GM18873 (cell line): ENCODE results near the gene CYBC1.

Experiments used
- ATAC-seq: cut with Tn5 transposase; IDR thresholded peaks from one replicate; pipeline ENCODE4 v1.9.1; 2021; ENCODE audit warnings: mild to moderate bottlenecking, moderate library complexity, moderate number of reproducible peaks; ENCODE audit not compliant: unreplicated experiment, low FRiP score

The CYBC1 gene

DNA sequence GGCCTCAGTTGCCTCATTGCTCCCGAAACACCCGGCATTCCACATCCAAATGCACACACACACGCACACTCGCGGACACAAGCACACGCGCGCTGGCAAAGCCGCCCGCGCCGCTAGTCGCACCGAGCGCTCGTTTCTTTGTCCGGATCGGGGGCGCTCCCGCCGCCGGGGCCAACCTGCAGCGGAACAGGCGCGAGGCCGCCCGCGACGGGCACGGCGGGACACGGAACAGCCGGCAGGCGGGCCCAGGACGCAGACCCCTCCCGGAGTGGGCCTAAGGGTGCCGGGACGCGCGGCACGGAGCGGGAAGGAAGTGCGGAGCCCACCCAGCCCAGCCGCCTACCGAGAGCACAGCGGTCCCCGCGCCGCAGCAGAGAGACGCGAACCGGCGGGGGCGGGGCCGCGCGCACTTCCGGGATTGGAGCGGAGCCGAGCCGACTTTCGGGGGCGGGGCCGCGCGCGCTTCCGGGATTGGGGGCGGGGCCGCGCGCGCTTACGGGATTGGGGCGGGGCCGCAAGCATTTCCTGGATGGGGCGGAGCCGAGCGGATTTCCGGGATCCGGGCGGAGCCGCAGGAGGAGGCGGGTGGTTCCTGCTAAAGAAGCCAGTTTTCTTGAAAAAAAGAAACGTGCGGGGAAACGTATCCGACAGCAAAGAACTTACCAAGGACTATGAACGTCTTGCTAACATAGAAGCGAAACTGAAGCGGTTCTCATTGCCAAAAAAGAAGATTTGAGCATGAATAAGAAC lies at the start of gene CYBC1:
Gene CYBC1 (minus strand): TSS at position 396 of the 750 bp plus-strand sequence. CDS start 1,498 bp downstream, outside the sequence.
- ATAC-seq: peak; percentile 39

DNA sequence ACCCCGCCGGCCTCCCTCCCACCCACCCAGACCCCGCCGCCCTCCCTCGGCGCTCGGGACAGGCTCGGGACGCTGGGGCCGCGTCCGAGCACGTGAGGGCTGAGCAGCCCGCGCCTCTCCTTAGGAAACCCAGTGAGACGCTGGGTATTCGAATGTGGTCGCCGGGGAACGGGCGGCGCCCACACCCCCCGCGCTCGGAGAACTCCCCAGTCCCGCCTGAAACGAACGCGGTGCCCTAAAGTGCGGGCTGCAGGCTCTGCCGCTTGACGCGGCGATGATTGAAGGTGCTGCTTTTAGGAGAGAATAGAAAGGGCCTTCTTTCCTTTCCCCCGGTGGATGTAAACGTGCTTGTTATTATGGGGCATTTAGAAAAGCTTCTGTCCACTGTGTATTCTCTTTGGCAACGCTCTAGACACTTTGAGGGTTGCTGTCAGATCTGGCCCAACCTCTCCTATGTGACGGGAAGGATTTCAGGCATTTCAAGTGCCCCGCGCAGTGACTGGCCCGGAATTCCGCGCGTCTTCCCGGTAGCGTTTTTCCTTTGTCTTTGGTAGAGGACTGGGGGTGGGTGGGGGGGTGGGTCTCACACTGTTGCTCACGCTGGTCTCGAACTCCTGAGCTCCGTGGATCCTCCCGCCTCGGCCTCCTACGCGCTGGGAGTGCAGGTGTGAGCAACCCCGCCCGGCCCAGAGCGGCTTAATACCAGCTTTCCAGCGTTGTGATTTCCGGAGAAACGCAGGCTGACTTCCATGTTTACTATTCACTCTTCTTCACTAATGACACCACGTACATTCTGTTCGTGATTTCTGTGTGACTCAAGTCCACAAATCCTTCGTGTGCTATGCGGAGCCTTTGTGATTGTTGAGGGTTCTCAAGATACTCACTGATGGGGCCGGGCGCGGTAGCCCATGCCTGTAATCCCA lies 47.2 kb upstream of the CYBC1 start:
- no peak for ATAC-seq

DNA sequence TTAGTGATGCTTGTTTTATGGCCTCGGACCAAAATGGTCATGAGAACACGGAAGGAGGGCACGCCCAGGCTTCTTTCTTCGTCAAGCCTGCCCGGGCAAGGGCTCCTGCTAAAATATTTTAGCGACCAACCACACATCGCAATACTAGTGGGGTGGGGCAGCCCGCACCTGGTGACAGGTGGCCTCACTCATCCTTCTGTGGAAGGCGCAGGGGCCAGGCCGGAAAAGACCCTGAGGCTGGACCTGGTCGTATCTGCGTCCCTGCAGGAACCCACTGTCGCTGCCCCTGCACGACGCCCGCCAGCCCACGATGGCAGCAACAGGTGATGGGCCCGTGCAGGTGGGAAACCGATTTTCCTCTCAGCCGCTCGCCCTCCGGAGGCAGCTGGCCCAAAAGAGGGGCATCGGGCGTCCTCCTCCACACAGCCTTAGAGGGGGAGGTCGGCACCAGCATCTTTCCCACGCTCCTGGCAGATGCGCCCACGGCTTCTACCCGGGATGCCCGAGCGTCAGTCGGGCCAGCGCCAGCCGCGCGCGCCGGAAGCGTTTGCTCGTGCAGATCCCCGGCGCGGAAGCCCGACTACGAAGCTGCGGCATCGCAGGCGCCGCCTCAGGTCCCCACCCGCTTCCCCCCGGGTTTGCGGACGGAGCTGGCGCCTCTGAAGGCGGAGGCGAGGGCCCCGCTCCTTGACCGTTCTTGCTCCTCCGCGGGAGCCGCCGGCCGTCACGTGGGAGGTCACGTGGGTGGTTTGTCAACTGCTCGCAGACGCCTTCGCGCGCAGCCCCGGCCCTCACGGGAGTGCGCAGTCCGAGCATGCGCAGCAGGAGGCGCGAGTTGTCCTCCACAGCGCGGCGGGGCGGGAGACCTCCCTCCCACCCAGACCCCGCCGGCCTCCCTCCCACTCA lies 46.2 kb upstream of the CYBC1 start:
- ATAC-seq: peak; percentile 46

DNA sequence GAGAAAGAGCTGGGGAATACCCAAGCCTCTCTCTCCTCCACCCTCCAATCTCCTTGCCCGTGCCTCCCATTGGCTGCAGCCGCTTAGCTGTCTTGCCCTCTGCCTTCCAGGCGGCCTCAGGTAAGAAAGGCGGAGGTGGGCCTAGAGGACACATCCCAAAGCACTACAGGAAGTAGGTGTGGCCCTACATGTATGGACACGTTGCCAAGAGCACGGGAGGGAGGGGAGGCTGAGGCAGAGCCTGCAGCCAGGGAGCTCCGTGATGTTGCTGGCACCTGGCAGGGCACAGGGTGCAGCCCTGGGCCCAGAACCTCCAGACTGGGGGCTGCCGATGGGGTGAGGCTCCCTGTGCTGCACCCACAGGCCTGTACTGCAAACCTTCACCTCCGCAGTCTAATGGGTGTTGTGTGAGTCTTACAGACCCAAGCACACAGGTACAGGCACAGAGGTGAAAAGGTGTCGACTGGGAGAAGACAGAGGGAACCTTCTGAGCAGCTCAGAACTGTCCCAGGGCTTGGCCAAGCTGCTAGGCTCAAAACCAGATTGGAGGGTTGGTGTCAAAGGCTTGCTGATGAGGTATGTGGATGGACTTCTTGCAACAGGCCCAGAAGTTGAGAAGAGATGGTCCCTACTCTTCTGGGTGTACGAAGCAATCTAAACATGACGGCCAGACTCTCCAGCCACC lies 45.4 kb upstream of the CYBC1 start:
- no peak for ATAC-seq

DNA sequence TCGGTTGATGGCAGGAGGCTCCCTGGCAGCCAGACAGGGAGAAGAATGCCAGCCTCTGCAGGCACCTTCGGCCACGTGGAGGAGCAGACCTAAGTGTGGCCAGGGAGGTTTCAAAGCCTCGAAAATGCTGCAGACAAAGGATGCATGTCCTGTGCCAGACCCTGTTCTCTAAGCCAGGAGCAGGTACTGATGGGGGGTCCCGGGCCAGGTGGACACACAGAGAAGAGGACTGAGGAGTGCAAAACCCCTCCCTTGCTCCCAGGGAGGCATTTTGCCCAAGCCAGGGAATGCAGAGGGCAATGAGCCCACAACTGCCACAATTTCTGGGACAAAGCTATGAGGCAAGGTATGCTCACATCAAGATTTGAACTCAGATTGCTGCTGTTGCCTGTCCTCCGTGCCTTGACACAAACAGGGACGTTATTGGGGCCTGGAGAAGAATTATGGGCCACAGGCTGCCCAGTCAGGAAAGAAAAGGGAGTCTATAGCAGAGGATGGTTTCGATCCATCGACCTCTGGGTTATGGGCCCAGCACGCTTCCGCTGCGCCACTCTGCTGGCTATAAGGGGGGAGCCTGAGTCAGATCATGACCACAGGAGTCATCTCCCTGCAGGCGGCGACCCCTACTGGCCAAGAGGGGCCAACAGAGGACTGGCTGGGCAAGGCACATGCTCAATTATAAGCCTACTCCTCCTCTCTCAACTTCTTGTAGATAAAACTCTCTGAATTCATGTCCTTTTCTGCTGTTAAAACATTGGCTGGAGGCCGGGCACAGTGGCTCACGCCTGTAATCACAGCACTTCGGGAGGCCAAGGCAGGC lies 43.9 kb upstream of the CYBC1 start:
- ATAC-seq: peak; percentile 36

DNA sequence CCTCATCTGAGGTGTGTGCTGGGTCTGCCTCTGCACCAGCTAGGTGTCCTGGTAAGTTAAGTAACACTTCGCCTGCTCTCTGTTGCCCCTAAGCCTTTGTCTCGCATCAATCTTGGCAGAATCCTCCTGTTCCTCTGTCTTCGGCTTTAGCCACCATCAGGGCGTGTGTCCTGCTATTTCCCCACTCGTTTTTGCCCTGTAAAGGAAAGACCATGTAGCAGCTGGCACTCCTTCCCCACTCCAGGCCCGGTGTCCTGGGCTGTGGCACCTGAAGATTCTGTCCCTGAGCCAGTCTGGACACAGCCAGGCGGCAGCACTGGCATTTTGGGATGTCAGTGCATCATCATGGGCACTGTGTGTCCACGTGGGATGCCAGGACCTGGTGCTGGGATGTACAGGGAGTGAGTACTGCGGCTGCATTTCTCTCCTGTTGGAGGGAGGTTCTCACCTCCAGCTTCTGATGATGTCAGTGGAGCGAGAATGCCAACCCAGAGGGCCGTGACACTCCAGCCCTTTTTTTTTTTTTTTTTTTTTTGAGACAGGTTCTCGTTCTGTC lies 42.8 kb upstream of the CYBC1 start:
- no peak for ATAC-seq

DNA sequence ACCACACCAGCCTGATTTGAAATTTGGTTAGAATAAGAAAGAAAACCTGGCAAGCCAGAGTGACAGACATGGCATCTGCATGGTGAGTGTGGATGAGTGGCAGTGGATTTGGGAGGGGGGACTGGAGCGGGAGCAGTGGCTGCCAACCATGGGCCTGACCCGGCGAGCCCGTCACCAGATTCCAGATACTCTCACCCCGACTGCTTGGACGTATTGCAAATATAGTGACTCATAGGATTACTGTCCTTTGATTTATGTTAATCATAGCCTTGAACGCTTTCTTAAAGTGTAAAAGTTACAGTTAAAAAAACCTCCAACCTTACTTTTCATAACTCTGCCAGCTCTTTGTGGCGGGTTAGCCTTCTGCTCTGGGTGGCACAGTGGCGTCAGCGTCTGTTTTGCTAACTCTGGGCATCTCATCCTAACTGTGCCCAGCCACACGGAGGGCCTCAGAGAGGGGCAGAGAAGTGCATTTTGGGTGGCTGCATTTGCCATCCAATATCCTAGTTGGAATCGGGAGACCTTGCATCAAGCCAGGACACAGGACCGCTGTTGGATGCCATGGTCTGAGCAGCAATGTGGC lies 42.2 kb upstream of the CYBC1 start:
- no peak for ATAC-seq

DNA sequence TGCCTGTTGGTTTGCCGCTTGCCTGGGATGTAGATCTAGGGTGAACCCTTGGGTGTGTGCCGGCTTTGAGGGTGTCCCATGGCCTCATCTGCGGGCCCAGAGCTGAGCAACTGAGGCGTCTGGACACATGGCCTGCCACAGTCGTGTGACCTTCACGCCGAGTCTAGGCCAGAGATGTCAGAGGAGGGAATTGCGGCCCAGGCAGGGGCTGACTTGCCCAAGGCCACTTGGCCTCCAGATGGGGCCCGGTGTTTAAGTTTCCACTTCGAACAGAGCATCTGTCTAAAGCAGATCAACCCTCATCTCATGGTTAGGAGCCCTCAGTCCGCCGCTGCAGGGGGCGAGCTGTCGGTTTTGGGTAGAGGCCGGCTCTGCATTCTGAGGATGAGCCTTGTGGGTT lies 41.0 kb upstream of the CYBC1 start:
- ATAC-seq: no peak

DNA sequence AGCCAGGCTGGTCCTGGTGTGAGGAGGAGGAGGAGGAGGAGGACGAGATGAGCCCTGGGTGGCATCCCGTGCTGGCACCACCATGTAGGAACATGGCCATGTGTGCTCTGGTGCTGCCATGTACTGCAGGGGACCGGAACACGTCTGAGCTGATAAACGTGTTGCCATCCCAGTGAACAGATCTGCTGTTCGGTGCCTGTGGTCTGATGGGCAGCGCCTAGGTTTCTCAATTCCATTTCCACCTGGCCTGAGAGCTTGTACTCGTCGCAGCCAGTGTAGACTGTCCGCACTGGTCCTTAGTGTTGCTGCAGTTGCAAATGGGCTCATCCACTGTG lies 40.6 kb upstream of the CYBC1 start:
- ATAC-seq: no peak

DNA sequence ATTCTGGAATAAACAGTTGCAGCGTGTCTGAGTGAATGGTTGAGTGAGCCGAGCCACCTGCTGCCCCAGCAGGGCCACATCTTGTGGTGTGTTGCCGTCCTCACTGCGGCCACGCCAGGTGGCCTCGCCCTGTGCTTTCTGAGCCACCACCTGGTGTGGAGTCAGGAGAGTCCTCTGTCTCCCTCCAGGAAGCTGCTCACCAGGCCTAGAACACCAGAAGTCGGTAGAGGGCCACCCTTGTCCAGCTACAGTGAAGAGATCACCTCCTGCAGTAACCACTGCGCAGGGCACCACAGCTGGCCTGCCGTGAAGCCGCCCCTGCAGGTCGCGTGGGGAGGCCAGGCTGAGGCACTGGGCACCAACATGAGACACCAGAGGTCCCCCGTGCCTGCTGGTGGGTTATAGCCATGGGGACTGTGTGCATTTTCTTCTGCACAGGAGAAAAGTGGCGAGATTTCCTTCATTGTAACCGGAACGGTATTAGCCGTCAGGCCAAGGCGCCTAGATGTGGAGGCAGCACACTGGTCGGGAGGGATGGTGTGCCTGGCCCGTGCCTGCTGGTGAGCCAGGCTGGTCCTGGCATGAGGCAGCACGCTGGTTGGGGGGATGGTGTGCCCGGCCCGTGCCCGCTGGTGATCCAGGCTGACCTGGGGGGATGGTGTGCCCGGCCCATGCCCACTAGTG lies 40.1 kb upstream of the CYBC1 start:
- ATAC-seq: no peak

DNA sequence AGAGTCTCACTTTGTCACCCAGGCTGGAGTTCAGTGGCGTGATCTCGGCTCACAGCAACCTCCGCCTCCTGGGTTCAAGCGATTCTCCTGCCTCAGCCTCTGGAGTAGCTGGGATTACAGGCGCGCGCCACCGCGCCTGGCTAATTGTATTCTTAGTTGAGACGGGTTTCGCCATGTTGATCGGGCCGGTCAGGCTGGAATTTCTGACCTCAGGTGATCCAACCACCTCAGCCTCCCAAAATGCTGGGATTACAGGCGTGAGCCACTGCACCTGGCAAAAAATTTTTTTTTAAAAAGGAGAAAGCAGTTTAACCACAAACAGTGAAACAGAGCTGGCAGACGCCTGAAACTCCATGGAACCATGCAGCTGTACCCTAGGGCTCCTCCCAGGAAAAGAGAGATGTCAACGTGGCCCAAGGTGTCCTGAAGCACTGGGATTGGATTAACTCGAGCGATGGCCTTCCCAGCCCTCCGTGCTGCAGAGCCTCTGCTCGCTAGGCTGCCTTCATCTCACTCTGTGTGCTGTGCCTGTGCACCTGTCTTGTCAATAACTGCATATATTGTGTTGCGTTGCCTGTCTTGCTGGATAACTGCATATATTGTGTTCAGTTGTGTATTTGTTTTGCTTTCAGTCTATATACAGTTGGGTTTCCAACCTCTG lies 39.4 kb upstream of the CYBC1 start:
- ATAC-seq: no peak

DNA sequence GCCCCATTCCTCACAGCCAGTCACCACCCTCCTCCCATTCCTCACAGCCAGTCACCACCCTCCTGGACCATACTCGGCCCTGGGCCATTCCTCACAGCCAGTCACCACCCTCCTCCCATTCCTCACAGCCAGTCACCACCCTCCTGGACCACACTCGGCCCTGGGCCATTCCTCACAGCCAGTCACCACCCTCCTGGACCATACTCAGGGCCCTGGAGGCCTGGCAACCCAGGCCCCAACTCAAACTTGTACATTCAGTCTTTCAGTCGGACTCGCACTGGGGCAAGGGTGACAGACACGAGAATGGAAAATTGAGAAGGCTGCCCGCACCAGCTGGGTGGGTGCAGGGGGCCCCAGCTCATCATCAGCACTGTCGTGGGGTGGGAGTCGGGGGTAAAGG lies 38.6 kb upstream of the CYBC1 start:
- no peak for ATAC-seq

DNA sequence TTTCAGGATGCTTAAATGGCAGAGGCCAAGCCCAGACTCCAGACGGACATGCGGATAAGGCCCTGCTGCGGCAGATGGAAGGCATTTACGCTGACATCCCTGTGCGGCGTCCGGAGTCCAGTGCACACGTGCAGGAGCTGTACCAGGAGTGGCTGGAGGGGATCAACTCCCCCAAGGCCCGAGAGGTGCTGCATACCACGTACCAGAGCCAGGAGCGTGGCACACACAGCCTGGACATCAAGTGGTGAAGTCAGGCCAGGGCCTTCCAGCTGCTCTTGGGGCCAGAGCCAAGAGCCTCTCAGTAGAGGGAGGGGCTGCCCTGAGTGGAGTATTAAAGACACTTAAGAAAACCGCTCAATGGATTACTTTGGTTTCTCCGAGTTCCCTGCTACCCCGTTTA lies 37.4 kb upstream of the CYBC1 start:
- ATAC-seq: no peak

DNA sequence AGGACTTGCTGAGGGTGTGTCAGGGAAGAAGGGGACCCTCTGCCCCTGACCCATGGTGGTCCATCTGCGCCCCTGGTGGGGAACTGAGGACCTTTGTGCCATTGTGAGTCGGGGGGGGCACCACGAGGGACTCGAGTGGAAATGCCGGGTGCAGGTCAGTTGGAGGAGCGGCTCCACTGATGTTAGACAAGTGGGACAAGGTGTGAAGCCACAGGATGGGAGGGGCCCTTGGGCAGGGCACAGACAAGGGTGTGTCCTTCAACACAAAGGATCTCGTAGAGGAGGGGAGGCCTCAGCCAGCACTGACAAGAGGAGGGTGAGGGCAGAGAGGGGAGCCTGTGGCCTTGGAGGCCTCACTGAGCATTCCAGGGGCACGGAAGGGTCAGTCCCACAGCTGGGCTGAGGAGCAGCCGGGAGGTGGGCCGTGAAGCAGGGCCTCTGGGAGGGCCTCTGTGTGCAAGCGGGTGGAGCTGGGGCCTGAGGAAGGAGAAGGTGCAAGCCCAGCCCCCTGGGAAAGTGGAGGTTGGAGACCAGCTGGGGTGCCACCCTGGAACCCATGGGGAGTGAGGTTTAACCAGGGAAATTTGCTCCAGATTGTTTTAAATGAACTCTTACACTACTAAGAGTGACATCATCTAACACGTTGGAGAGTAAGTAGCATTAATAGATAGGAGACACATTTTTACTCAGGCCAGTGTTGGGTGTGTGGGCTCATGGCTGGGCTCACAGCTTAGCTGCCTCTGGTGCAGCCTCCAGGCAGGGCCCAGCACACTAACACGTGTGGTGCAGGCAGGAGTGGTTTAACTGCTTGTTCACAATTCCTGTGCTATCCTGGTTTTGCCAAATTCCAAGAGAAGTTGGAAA lies 35.9 kb upstream of the CYBC1 start:
- no peak for ATAC-seq

DNA sequence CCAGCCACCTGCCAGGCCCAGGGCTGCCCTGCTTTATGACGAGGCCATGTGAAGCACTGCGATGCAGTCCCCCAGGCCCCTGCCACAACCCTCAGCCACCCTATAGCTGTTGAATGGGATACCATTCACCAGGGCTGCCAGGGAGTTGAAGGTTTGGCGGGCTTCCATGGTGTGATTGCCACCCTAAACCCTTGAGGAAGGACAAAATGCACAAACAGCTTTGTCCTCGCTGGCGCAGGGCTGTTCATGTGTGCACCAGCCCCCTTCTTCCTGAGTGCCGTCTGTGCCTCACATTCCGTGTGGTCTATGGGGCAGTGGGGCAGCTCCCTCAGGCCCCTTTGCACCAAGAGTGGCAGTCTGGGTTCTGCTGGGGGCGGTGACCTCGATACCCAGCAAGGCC lies 33.3 kb upstream of the CYBC1 start:
- ATAC-seq: no peak

DNA sequence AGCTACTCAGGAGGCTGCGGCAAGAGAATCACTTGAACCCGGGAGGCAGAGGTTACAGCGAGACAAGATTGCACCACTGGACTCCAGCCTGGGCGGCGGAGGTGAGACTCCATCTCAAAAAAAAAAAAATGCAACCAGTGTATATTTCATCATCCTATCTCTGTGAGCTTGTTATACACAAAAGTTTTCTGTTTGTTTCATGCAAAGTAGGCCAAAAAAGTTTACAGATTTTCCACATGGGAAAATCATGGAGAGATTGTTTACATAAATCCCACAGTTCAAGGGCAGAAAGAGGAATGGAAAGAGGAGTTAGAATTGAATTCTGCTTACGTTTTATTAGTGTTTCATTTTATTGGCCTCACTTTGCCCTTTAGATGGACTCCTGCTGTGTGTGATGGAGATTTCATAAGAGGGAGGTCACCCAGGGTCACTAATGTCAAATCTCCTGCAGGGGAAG lies 32.7 kb upstream of the CYBC1 start:
- no peak for ATAC-seq

DNA sequence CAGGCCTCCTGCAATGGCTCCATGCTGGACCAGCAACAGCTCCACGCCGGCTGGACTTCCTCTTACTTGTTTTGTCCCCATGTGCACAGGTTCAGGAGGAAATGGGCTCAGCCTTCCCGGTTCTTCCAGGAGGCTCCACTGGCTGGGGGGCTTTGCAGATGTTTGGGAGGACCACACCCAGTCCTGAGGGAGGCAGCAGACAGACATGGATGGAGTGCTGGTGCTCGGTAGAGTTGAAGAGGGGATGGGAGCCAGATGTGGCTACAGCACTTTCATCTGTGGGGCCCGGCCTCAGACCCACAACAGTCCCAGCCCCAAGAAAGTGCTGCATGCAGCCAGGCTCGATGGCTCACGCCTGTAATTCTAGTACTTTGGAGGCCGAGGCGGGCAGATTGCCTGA lies 29.8 kb upstream of the CYBC1 start:
- ATAC-seq: no peak
